OCI-LY3 (cell line): ENCODE data around the gene MTMR3.

Experiments used
- H2AFZ ChIP-seq: fragments of 200-600, 300-600 bp; shearing (Covaris generic); 2 replicates; pipeline ENCODE4 v1.6.0; 2014; ENCODE audit warnings: antibody characterized with exemption, low read depth, low read length
- H3K27ac ChIP-seq: fragments of 200-600, 300-600 bp; sonication (generic); 2 replicates; pipeline ENCODE4 v1.5.1; 2014; ENCODE audit warnings: mild to moderate bottlenecking, low read length, moderate library complexity, mixed read lengths
- H3K27me3 ChIP-seq: fragments of 200-600, 300-600 bp; sonication (generic); 2 replicates; pipeline ENCODE4 v1.6.1; 2014; ENCODE audit warnings: low read depth, low read length, mixed read lengths
- H3K36me3 ChIP-seq: fragments of 200-600, 300-600 bp; sonication (generic); replicated peaks from 2 replicates; pipeline ENCODE3; 2014; ENCODE audit warnings: low read depth, low read length, mixed read lengths
- H3K4me1 ChIP-seq: fragments of 300-600, 200-600 bp; sonication (generic); 2 replicates; pipeline ENCODE4 v1.6.1; 2014; ENCODE audit warnings: low read length, mixed read lengths
- H3K4me2 ChIP-seq: fragments of 200-600, 300-600 bp; sonication (generic); 2 replicates; pipeline ENCODE4 v1.6.1; 2014; ENCODE audit warnings: low read length, mixed read lengths
- H3K4me3 ChIP-seq: fragments of 300-600, 200-600 bp; sonication (generic); 2 replicates; pipeline ENCODE4 v1.5.1; 2014; ENCODE audit warnings: antibody characterized with exemption, mild to moderate bottlenecking, low read length, moderate library complexity
- H3K79me2 ChIP-seq: fragments of 300-600, 200-600 bp; shearing (Covaris generic); 2 replicates; pipeline ENCODE4 v1.6.1; 2014; ENCODE audit warnings: mild to moderate bottlenecking, low read length, mixed read lengths
- H3K9ac ChIP-seq: fragments of 300-600, 200-600 bp; shearing (Covaris generic); 2 replicates; pipeline ENCODE4 v1.6.0; 2014; ENCODE audit warnings: mild to moderate bottlenecking, low read length, moderate library complexity
- H3K9me3 ChIP-seq: fragments of 200-600, 300-600 bp; shearing (Covaris generic); 2 replicates; pipeline ENCODE4 v1.6.1; 2014; ENCODE audit warnings: low read length, mixed read lengths; ENCODE audit not compliant: insufficient read depth
- H4K20me1 ChIP-seq: fragments of 200-600, 300-600 bp; sonication (generic); 2 replicates; pipeline ENCODE4 v1.6.1; 2016; ENCODE audit warnings: low read length, mixed read lengths; ENCODE audit not compliant: insufficient read depth
- EZH2phosphoT487 ChIP-seq: fragments of 200-600 bp; shearing (Covaris generic); IDR thresholded peaks from 2 replicates; pipeline ENCODE4 v1.6.1; 2018; ENCODE audit warnings: antibody characterized with exemption, mixed run types, low read depth
- TF ChIP-seq, protein P1 (sequence below): fragments of 200-600, 300-600 bp; sonication (generic); IDR thresholded peaks from 2 replicates; pipeline ENCODE4 v1.5.1; 2014; ENCODE audit warnings: antibody characterized with exemption, low read length, low read depth

Gene MTMR3

DNA sequence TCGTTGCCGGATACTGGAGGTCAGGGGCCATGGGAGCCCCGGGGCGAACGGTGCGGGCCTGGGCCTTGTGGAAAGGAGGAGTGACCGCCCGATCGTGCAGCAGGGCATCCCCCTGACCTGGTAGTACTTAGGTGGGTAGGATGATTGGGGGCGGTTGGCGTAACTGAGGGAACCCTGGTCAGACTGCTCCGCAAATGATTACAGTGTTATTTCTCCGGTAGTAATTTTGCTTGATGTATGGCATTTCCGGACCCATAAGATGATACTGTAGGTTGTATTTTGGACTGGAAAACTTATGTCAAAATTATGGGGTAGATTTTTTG lies 762 bp downstream of the MTMR3 start:
- Histone ChIP-seq H3K9ac (peak overlapping the region; percentile 87), H3K4me2 (peak overlapping the region; percentile 90), H3K27me3 (no peaks in the 10 kb centered on the region), H3K27ac (peak overlapping the region; percentile 43; the same call in 1 of the 2 replicates), H4K20me1 (peaks cover 6% of the 10 kb centered on the region), H3K4me1 (peaks cover 4% of the 10 kb centered on the region), H3K79me2 (peaks cover 43% of the 10 kb centered on the region), H3K4me3 (peak overlapping the region; percentile 88), H3K36me3 (no peaks in the 10 kb centered on the region), H2AFZ (peak overlapping the region; percentile 90; the same call in 1 of the 2 replicates), H3K9me3 (no peaks in the 10 kb centered on the region)
- TF ChIP-seq, protein P1, sequence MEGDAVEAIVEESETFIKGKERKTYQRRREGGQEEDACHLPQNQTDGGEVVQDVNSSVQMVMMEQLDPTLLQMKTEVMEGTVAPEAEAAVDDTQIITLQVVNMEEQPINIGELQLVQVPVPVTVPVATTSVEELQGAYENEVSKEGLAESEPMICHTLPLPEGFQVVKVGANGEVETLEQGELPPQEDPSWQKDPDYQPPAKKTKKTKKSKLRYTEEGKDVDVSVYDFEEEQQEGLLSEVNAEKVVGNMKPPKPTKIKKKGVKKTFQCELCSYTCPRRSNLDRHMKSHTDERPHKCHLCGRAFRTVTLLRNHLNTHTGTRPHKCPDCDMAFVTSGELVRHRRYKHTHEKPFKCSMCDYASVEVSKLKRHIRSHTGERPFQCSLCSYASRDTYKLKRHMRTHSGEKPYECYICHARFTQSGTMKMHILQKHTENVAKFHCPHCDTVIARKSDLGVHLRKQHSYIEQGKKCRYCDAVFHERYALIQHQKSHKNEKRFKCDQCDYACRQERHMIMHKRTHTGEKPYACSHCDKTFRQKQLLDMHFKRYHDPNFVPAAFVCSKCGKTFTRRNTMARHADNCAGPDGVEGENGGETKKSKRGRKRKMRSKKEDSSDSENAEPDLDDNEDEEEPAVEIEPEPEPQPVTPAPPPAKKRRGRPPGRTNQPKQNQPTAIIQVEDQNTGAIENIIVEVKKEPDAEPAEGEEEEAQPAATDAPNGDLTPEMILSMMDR = no peak; the same call in 1 of the 2 replicates
- TF ChIP-seq EZH2phosphoT487 = no peak

DNA sequence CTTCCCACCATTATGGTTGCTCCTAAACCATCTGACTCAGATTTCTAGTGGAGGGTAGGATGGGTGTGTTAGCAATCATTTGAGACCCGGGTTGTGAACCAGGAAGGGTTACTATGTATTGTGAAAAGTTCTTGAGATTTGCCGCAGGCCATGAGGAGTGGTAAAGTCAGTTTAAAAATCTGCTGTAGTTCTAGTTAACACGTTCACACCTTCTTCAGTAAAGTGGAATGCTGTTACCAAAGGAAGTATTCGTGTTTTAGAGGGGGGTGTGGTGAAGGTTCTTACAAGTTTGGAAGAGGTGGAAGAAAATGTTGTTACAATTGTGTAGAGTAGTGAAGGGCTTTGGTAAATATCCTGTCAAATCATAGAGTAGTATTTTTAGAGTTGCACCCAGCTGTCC lies 2.6 kb downstream of the MTMR3 start:
- Histone ChIP-seq H3K9ac (no peak overlapping the region), H3K4me3 (no peak overlapping the region), H3K79me2 (peaks cover 46% of the 10 kb centered on the region), H3K27me3 (no peaks in the 10 kb centered on the region), H2AFZ (no peak overlapping the region), H3K4me2 (no peak overlapping the region), H4K20me1 (peaks cover 6% of the 10 kb centered on the region), H3K9me3 (no peaks in the 10 kb centered on the region), H3K4me1 (peaks cover 4% of the 10 kb centered on the region), H3K36me3 (no peaks in the 10 kb centered on the region), H3K27ac (no peak overlapping the region)
- TF ChIP-seq, protein P1 = no peak
- TF ChIP-seq EZH2phosphoT487 = no peak

- H3K27ac ChIP-seq = no peak overlapping the region
- no peak for TF ChIP-seq EZH2phosphoT487
- TF ChIP-seq, protein P1 = no peak
- H3K36me3 ChIP-seq = no peaks in the 10 kb centered on the region
- peaks cover 6% of the 10 kb centered on the region for H4K20me1 ChIP-seq
- no peaks in the 10 kb centered on the region for H3K27me3 ChIP-seq
- H3K9ac ChIP-seq = no peak overlapping the region
- H3K4me2 ChIP-seq = no peak overlapping the region
- peaks cover 4% of the 10 kb centered on the region for H3K4me1 ChIP-seq
- H2AFZ ChIP-seq = no peak overlapping the region
- peaks cover 51% of the 10 kb centered on the region for H3K79me2 ChIP-seq
- no peaks in the 10 kb centered on the region for H3K9me3 ChIP-seq
- no peak overlapping the region for H3K4me3 ChIP-seq
Measured at GRCh38 chr22:29886596-29886995, 3.6 kb downstream of the MTMR3 start.

GRCh38 chr22:29887358-29887757 lies 4.4 kb downstream of the MTMR3 start:
- H3K4me1 ChIP-seq = peaks cover 4% of the 10 kb centered on the region
- H3K27me3 ChIP-seq = no peaks in the 10 kb centered on the region
- peaks cover 7% of the 10 kb centered on the region for H4K20me1 ChIP-seq
- no peak overlapping the region for H3K9ac ChIP-seq
- no peak overlapping the region for H3K4me2 ChIP-seq
- TF ChIP-seq EZH2phosphoT487 = no peak
- TF ChIP-seq, protein P1 = no peak
- H3K27ac ChIP-seq = no peak overlapping the region
- no peaks in the 10 kb centered on the region for H3K9me3 ChIP-seq
- no peak overlapping the region for H2AFZ ChIP-seq
- no peaks in the 10 kb centered on the region for H3K36me3 ChIP-seq
- H3K79me2 ChIP-seq = peaks cover 55% of the 10 kb centered on the region
- H3K4me3 ChIP-seq = no peak overlapping the region
